ENCODE results near the gene GPR156. TPM values are rescaled to one million over a fixed set of nuclear protein-coding genes. Genes with fewer than 3 reads are reported as not detected.

Gene GPR156
- total and polyA plus RNA-seq, 2 donors (not counting 3 experiments of a cell fraction or from before 2014, with no cell fraction given): 0.14 to 0.27 TPM

DNA sequence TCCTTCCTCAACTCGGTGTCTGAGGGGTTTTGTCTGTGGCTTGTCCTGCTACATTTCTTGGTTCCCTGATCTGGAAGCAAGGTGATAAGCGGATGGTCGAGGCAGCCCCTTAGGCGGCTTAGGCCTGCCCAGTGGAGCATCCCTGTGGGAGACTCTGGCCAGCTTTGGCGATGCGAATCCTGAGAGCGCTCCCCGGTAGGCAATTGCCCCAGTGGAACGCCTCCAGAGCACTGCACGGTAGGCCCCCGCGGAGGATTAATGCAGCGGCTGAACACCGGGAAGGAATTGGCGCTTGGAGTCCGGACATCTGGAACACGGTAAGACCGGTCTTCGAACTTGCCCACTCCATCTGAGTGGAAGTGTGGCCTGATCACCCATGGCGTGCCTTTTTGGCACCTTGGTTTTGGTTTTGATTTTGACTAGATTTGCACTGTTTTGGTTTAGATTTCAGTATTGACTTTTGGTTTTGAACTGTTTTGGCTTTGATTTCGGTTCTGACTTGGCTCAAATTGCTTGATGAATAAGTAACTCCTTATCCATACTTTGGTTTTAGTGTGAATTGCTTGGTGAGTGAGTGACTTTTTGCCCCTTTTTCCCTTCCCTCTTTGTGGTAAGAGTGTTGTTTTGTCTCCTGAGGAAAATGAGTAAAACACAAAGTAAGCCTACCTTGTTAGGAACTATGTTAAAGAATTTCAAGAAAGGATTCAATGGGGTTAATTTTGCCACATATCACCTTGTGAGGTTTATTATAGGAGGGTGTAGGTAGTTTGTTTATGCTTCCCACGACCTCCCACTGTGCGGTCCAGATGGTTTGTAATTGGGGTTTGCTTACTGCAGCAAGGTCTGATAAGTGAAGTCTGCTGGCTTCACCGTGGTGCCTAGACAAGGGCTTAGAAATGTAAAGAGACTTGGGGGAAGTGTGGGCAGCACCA, 27.1 kb upstream of the GPR156 start:
- no peak overlapping the region for H2AFZ ChIP-seq (ENCODE audit: low read depth, low read length)
- CTCF ChIA-PET: no interaction called here
- no peaks in the 10 kb centered on the region for H4K20me1 ChIP-seq (replicated peaks; ENCODE audit: control insufficient read depth, extremely low read depth, insufficient read depth, low read length)
- no peak overlapping the region for H3K27ac ChIP-seq (ENCODE audit: insufficient read depth, low read depth, low read length)
- dilution Hi-C loops (cut with MboI; ENCODE audit: extremely low pct_ligation_motif_present, low sequenced_read_pairs) (no loop called here), intact Hi-C loops (cut with micrococcal nuclease) (no loop called here)
- no peaks in the 10 kb centered on the region for H3K4me1 ChIP-seq (ENCODE audit: control insufficient read depth, extremely low read depth, insufficient read depth, low read length)
- H3K4me3 ChIP-seq (replicated peaks in 1 of 3; ENCODE audit: insufficient read depth in 1 of 3, low read depth in 1 of 3, low read length in 3 of 3): no peak overlapping the region
- no peaks in the 10 kb centered on the region for H3K36me3 ChIP-seq (ENCODE audit: control insufficient read depth in 2 of 2, extremely low read depth in 1 of 2, insufficient read depth in 2 of 2, low read length in 2 of 2)
- POLR2A ChIA-PET: no interaction called here
- TF ChIP-seq POLR2A (IDR thresholded peaks at IDR 0.05; ENCODE audit: low read depth, low read length) (no peak), MAX (IDR thresholded peaks at IDR 0.05; ENCODE audit: insufficient read depth, insufficient read length) (no peak), JUN (IDR thresholded peaks at IDR 0.05; ENCODE audit: borderline replicate concordance, insufficient read depth, insufficient read length, low read depth) (no peak), FOS (IDR thresholded peaks at IDR 0.05; ENCODE audit: borderline replicate concordance, insufficient read depth, low read length) (no peak), EZH2 (IDR thresholded peaks at IDR 0.05; ENCODE audit: borderline replicate concordance, low read depth, low read length, severe bottlenecking) (no peak), POLR2AphosphoS5 (IDR thresholded peaks at IDR 0.05; ENCODE audit: insufficient read depth, low read depth, low read length) (no peak), MYC (IDR thresholded peaks at IDR 0.05; ENCODE audit: low read depth, low read length) (no peak), GATA2 (IDR thresholded peaks at IDR 0.05; ENCODE audit: insufficient read depth, insufficient read length, low read depth, low read length) (no peak)
- no TSS peak for BruUV-seq (replicated peaks)
- FAIRE-seq (no peak), DNase-seq (ENCODE audit: low read depth, low spot score) (no peak)
- H3K79me2 ChIP-seq (ENCODE audit: control insufficient read depth, insufficient read depth, low read length): no peaks in the 10 kb centered on the region
- H3K9ac ChIP-seq (replicated peaks; ENCODE audit: extremely low read depth, insufficient read depth, low read length): no peak overlapping the region
- no peaks in the 10 kb centered on the region for H3K27me3 ChIP-seq (ENCODE audit: control insufficient read depth in 2 of 2, insufficient read depth in 2 of 2, low read length in 2 of 2)
- no peaks in the 10 kb centered on the region for H3K9me1 ChIP-seq (replicated peaks; ENCODE audit: control insufficient read depth, extremely low read depth, insufficient read depth, low read length)
- H3K9me3 ChIP-seq (replicated peaks; ENCODE audit: control insufficient read depth, insufficient read depth, low read length): no peaks in the 10 kb centered on the region
- H3K4me2 ChIP-seq (ENCODE audit: insufficient read depth, low read length): no peak overlapping the region

All from endothelial cell of umbilical vein (primary cell).